Activated CD4-positive, alpha-beta T cell treated with anti-CD3 and anti-CD28 coated beads for 1 hour (primary cell): Measurements from ENCODE around the gene KCND2.
"Not testable (repeated sequence)": the region's sequence is repeated elsewhere in the genome, so short reads cannot be mapped to it uniquely, and the experiment has no call there.

Source experiments
- DNase-seq: peaks from one replicate; pipeline ENCODE4 v3.0.0-alpha.2; 2020

The KCND2 gene

DNA sequence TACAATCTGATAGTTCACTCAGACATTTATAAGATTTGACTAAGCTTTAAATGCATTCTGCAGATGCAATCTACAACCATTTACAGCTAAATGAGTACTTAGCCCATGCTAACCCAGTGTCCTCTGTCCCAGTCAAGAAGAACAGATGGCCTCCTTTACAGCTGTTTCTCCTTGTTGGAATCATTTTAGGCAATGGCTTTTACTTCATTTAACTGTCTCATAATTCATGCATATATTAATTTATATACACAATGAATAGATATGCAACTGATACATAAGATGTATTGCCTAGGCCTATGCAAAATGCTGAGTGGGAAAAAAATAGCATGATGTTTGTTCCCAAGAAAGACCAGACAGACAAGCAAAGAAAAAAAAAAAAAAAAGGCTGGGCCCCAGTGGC, 502.8 kb downstream of the KCND2 start:
- DNase-seq: no peak

DNA sequence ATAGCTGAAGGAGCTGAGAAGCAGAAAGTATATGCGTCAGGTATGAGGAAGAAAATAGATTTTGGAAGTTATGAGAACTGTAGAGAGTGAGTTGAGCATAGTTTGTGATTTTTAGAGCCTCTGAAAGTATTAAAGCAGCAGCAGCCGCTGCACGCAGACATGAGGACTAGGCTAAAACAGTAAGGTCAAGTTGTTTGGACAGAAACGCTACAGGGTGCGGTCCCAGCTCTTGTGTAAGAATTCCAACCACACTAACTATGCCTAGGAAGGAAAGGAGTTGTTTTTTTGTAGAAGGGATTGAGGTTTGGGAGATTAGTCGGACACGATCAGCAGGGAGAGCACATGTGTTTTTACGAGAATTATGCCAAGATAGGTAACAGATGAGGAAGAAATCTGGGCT, 506.1 kb downstream of the KCND2 start:
- DNase-seq: not testable (repeated sequence)

DNA sequence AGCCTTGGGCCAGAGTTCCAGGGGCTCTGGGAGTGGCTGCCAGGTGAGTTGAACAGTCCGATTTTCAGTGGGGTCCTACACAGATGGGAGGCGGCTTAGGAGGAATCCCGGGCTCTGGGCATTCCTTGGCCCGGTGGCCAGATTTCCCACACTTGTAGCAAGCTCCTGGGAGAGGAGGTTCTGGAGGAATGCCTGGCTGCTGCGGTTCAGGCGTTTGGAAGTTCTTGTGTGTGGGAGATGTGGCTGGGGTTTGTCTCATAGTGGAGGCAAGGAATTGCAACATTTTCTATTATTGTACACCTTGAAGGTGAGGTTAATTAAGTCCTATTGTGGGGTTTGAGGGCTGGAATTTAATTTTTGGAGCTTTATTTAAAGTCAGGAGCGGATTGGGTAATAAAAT, 507.5 kb downstream of the KCND2 start:
- not testable (repeated sequence) for DNase-seq

DNA sequence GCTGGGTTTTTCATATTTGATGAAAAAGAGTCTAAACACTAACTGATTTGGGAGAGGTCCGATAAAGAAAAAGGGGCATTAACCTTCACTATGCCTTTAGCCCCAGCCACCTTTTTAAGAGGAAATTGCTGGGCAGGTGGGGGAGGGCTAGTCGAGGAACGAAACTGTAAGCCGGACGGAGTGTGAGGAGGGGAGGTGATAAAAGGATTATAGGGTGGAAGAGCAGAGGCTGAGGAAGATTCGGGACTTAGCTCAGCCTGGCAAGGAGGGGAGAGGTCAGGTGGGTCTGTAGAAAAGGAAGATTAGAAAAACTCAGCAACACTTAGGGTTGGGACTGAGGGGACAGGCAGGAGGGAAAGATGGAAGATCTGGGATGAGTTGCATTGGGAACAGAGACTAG, 508.0 kb downstream of the KCND2 start:
- DNase-seq: no peak

DNA sequence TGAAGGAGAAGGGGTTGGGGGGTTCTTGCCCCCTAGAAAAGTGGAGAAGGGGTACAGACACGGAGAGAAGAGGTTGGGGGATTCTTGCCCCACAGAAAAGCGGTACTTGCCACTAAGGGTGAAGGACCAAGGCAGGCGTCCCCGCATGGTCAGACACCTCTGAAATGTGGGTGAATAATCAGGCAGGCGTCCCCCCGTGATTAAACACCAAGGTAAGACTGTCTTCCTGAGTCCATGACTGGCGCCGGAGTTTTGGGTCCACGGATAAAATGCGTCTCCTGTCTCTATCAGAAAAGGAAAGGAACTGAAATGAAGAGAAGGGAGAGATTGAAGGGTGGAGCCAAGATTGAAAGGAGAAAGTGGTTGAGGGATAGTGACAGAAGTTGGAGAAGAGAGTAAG, 508.9 kb downstream of the KCND2 start:
- DNase-seq: not testable (repeated sequence)

DNA sequence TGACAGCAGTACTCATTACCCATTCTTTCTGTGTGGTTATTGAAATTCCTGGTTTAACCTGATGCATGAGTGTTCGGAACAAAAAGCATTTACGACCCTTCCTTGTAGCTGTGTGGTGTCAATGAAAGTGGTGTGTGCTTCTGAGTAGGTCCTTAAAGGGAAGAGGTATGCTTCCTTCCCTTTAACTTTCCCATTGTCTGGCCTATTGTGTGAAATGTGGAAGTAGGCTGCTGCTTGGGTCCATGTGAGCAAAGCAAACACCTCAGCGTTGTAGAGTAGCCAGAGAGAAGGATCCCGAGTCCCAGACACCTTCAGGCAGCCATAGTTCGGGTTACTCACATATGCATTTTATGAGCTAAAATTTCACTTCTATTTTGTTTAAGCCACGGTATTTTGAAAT, 510.3 kb downstream of the KCND2 start:
- DNase-seq: no peak

DNA sequence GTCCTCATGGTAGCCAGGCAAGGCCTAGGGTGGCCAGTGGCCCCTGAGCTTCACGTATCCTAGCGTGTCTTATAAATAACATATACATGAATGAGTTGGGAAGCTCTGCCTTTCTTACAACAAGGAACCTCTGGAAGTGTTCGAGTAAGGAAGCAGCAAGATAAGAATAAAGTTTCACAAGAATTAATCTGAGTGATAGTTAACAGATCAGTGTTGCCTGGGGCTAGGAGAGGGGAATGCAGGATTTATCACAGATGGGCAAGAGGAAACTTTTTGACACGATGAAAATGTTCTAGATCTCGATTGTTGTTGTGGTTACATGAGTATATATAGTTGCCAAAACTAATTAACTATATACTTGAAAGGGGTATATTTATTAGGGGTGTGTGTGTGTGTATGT, 510.7 kb downstream of the KCND2 start:
- DNase-seq: no peak

DNA sequence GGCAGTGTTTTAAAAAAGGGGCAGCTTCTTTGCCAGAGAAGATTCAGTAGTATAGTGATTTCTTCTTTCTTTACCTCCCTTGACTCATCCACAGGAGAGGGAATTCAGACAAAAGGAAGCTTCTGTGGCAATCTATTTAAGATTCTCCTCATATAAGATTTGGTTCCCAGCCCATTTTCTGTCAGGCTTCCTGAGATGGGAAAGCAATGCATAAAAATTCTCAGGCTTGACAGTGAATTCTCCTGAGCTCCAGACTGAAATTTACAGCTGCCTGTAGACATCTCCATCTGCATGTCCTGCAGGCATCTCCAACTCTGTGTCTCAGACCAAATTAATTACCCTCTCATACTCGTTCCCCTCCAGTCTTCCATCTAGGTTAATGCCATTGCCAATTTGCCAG, 512.1 kb downstream of the KCND2 start:
- DNase-seq: no peak

DNA sequence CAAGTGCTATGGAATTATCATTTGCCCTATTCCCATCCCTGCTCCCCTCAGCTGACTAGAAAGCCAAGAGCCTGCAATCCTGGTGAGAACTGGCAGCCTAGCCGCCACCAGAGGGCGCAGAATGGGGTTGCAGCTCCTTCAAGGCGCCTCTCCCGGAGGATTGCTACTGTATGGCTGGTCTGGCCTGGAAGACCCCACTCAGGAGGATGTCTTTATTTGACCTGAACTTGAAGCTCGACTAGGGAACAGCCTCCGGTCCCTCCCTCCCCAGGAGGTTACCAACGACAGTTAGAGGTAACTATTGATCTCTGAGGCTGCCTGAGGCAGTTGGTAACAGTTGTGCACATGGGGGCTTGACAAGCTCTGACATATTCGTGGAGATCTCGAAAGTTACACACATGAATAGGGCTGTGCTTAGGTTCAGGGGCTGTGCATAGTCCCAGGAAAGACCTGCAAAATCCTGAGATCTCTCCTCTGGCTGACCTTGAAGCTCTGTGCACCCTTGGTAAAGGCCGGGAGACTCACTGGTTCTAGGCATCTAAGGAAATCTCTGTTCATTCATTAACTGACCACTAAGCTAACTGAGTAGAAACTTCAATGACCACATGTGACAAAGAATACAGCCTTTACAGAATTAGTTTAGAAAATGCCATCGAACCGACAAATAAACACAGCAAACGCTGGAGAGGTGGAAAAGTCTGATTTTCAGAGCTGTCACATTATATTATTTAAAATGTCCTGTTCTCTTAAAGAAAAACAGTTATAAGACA, 519.3 kb downstream of the KCND2 start:
- peak; percentile 42 for DNase-seq

DNA sequence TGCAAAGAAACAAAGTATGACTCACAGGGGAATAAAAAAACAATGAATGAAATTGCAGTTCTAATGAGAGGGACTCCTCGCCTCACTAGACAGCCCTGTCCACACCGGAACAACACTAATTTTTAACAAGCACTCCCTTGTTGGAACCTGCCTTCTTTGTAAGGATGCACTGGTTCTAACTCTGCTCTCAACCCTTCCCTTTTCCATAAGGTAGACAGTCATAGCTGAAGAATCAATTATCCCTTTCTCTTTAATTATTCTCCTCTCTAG, 519.8 kb downstream of the KCND2 start:
- DNase-seq: no peak

DNA sequence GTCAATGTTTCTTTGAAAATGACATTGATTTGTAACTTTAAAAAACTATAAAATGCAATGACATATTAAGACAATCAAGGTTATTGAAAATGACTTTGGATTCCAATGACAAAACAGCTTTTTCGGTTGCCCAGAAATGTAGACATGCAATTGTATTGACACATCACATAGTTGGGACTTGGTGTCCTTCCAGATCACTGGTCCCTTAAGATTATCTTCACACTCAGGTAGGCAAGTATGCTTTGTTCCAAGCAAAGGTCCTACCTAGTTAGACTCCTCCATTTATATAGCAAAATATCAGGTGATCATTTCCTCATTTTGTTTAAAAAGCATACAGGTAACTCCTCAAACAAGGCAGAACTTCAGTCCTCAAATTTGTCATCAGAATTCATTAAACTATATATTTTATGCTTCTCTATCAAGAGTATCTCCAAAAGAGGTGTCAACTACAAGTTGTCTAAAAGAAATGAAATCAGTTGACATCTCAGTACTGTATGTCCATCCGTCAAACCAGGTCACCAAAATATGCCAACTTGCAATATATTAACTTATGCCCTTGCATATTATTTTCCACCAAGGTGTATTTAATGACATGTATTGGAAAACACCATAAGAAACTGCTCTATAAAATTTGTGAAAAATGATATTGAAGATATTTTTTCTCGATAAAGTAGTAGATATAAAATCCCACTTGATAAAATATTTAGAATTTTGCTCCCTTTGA, 520.4 kb downstream of the KCND2 start:
- DNase-seq: no peak

DNA sequence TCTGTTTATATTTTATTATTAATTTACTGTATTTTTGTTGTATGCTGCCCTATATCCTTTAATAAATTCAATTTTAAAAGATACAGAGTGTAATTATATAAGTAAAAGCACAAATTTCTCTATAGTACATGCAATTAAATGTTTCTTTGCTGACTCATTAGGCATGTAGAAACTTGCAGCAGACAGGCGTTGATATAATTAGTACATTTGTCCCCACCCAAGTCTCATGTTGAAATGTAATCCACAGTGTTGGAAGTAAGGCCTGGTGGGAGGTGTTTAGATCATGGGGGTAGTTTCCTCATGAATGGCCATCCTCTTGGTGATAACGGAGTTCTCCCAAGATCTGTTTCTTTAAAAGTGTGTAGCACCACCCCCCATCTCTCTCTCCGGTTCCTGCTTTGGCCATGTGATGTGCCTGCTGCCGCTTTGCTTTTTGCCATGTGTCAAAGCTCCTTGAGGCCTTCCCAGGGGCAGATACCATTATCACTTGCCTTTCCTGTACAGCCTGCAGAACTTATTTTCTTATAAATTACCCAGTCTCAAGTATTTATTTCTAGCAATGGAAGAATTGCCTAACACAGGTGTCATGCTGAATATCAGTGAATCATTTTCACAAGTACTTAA, 521.2 kb downstream of the KCND2 start:
- DNase-seq: no peak

DNA sequence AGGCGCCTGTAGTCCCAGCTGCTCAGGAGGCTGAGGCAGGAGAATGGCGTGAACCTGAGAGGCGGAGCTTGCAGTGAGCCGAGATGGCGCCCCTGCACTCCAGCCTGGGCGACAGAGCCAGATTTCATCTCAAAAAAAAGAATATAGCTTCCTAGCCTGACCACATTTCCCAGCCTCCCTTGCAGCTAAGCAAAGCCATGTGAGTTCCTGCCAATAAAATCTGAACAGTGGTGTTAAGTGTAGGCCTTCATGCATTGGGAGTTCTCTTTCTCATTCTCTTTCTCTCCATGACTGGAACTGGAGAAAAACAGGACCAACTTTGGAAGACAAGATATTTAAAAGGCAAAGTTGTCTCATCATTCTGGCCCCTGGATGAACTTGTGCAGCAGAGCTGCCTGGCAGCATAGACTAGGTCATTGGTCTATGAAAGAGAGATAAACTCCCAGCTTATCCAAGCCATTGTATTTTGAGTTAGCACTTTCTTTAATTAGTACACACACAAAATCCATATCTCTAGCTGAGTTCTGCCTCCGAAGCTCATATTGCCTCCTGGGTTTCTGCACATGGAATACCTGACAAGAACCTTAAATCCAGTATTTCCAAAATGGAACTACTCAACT, 524.2 kb downstream of the KCND2 start:
- DNase-seq: no peak

DNA sequence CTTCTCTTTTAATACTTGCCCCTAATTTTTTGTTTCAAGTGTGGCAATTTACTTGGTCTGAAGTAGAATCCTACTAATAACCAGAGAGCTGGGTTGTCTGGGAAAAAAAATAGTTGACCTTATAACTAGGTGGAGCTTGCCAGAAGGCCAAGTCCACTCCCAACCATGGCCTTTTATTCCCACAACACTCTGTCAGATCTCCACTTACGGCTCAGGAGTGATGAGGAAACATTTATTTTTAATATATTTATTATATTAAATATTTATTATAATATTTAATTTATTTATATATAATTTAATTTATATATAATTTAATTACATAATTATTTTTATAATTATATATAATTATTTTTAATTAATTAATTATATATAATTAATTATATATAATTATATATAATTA, 526.2 kb downstream of the KCND2 start:
- no peak for DNase-seq
